Glutamatergic neuron (in vitro differentiated cells): Measurements from ENCODE around the gene VMP1. TPM values are rescaled to one million over a fixed set of nuclear protein-coding genes. Genes with fewer than 3 reads are reported as not detected.
A peak's percentile ranks its signal among the peaks of the same experiment; 100 is the strongest.

Experiments used
- DNase-seq: peaks from one replicate; pipeline ENCODE4 v3.0.0; 2022
- H3K27ac Mint-ChIP-seq: one replicate; pipeline ENCODE4 v1.8.0; 2020; ENCODE audit warnings: mild to moderate bottlenecking, mixed read lengths, inconsistent platforms; ENCODE audit not compliant: unreplicated experiment
- H3K27me3 Mint-ChIP-seq: one replicate; pipeline ENCODE4 v1.8.0; 2020; ENCODE audit warnings: mild to moderate bottlenecking, moderate library complexity, mixed read lengths, inconsistent platforms; ENCODE audit not compliant: unreplicated experiment
- H3K36me3 Mint-ChIP-seq: one replicate; pipeline ENCODE4 v1.8.0; 2020; ENCODE audit warnings: mild to moderate bottlenecking, mixed read lengths, inconsistent platforms; ENCODE audit not compliant: unreplicated experiment
- H3K4me1 Mint-ChIP-seq: one replicate; pipeline ENCODE4 v1.8.0; 2020; ENCODE audit warnings: mild to moderate bottlenecking, low read depth, mixed read lengths, inconsistent platforms; ENCODE audit not compliant: unreplicated experiment
- H3K4me3 Mint-ChIP-seq: one replicate; pipeline ENCODE4 v1.8.0; 2020; ENCODE audit warnings: mild to moderate bottlenecking, mixed read lengths, inconsistent platforms; ENCODE audit not compliant: unreplicated experiment
- H3K9me3 Mint-ChIP-seq: one replicate; pipeline ENCODE4 v1.8.0; 2020; ENCODE audit warnings: mild to moderate bottlenecking, moderate library complexity, mixed read lengths, inconsistent platforms; ENCODE audit not compliant: unreplicated experiment
- total RNA-seq: library from RNA; stranded (reverse); fragmentation: NEBNext Ultra II Directional; extraction: Animal tissue kit (Norgen Biotek cat#: 25700); gene quantifications from one replicate; pipeline ENCODE4 v1.2.1, GENCODE V29; 2021; ENCODE audit not compliant: unreplicated experiment
- TF ChIP-seq, protein P1 (sequence below): fragments of 200-600 bp; sonication (generic); IDR thresholded peaks from one replicate; pipeline ENCODE4 v1.5.0; 2021; ENCODE audit not compliant: partially characterized antibody, unreplicated experiment

The VMP1 gene
- total RNA-seq, 1 donor from 2014 or later: 64.1 TPM

DNA sequence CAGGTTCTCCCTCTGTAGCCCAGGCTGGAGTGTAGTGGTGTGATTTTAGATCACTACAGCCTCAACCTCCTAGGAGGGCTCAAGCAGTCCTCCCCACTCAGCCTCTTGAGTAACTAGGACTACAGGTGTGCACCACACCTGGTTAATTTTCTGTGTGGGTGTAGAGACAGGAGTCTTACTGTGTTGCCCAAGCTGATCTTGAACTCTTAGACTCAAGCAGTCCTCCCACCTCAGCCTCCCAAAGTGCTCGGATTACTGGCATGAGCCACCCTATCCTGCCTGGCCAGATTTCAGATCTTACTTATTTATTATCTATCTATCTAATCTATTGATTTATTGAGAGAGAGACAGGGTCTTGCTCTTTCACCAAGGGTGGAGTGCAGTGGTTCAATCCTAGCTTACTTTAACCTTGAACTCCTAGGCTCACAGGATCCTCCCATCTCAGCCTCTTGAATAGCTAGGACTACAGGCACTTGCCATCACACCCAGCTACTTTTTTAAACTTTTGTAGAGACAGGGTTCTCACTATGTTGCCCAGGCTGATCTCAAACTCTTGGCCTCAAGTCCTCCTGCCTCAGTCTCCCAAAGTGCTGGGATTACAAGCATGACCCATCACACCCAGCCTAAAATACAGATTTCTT, 123.5 kb downstream of the VMP1 start:
- TF ChIP-seq, protein P1, sequence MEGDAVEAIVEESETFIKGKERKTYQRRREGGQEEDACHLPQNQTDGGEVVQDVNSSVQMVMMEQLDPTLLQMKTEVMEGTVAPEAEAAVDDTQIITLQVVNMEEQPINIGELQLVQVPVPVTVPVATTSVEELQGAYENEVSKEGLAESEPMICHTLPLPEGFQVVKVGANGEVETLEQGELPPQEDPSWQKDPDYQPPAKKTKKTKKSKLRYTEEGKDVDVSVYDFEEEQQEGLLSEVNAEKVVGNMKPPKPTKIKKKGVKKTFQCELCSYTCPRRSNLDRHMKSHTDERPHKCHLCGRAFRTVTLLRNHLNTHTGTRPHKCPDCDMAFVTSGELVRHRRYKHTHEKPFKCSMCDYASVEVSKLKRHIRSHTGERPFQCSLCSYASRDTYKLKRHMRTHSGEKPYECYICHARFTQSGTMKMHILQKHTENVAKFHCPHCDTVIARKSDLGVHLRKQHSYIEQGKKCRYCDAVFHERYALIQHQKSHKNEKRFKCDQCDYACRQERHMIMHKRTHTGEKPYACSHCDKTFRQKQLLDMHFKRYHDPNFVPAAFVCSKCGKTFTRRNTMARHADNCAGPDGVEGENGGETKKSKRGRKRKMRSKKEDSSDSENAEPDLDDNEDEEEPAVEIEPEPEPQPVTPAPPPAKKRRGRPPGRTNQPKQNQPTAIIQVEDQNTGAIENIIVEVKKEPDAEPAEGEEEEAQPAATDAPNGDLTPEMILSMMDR: no peak
- H3K4me1 Mint-ChIP-seq: peaks cover 7% of the 10 kb centered on the region
- H3K9me3 Mint-ChIP-seq: no peaks in the 10 kb centered on the region
- H3K36me3 Mint-ChIP-seq: no peaks in the 10 kb centered on the region
- no peaks in the 10 kb centered on the region for H3K27me3 Mint-ChIP-seq
- DNase-seq: no peak
- H3K27ac Mint-ChIP-seq: no peak overlapping the region
- no peak overlapping the region for H3K4me3 Mint-ChIP-seq

DNA sequence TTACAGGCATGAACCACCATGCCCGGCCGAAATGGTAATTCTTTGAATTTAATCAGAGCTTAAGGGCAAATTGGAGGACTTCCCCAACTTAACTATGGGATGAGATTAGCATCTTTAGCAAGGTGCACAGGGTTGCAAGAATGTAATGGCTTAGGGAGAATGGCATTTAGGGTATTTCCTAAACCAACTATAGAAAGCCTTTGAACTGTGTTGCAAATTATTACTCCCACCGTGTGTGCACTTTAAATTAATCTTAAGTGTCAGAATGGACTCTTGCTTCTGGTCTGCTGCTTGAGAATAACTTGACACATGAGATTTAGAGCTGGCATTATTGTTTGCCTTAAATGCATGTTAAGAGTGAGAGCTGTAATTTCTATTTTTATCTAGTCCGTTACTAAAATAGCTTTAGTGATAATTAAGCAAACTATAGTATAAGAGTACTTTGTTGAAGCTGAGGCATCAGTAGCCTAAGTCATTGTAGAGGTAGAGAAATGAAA, 125.5 kb downstream of the VMP1 start:
- no peak for DNase-seq
- Mint-ChIP-seq H3K9me3 (no peaks in the 10 kb centered on the region), H3K27ac (no peak overlapping the region), H3K4me1 (peaks cover 7% of the 10 kb centered on the region), H3K4me3 (no peak overlapping the region), H3K27me3 (no peaks in the 10 kb centered on the region), H3K36me3 (no peaks in the 10 kb centered on the region)
- TF ChIP-seq, protein P1: no peak

DNA sequence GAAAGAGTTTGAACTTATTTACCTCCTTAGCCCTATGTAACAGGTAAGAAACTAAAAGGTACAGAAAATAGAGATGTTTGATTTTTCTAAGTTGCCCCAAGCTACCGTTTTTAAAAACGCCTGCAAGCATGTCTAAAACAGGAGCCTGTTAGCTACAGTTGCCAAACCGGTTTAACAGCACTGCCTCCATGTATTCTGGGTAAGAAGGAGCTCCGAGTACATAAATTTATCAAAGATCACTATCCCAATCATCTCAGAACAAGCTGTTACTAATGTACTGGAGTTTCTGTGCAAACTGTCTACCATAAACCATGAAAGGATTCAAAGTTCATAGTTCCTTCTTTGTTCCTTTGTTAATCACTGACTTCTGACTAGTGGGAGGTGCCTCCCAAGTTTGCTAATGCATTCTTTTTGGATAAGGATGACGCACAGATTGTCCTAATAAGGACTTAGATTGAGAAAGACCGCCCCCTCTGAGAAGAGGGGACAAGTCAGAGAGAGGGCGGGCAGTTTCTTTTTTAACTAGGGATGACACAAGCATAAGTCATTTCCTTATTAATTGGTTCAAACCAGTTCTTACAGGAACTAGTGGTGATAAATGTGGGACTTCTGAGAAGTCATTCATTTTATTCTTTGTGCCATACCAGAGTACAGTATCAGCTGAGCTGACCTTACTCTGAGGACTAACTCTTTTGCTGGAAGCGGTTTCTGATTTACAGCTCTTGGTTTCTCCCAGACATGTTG, 130.0 kb downstream of the VMP1 start:
- peak overlapping the region; percentile 5 for H3K4me3 Mint-ChIP-seq
- no peak for DNase-seq
- H3K36me3 Mint-ChIP-seq: no peaks in the 10 kb centered on the region
- TF ChIP-seq, protein P1: no peak
- peaks cover 11% of the 10 kb centered on the region for H3K4me1 Mint-ChIP-seq
- no peak overlapping the region for H3K27ac Mint-ChIP-seq
- no peaks in the 10 kb centered on the region for H3K9me3 Mint-ChIP-seq
- no peaks in the 10 kb centered on the region for H3K27me3 Mint-ChIP-seq

DNA sequence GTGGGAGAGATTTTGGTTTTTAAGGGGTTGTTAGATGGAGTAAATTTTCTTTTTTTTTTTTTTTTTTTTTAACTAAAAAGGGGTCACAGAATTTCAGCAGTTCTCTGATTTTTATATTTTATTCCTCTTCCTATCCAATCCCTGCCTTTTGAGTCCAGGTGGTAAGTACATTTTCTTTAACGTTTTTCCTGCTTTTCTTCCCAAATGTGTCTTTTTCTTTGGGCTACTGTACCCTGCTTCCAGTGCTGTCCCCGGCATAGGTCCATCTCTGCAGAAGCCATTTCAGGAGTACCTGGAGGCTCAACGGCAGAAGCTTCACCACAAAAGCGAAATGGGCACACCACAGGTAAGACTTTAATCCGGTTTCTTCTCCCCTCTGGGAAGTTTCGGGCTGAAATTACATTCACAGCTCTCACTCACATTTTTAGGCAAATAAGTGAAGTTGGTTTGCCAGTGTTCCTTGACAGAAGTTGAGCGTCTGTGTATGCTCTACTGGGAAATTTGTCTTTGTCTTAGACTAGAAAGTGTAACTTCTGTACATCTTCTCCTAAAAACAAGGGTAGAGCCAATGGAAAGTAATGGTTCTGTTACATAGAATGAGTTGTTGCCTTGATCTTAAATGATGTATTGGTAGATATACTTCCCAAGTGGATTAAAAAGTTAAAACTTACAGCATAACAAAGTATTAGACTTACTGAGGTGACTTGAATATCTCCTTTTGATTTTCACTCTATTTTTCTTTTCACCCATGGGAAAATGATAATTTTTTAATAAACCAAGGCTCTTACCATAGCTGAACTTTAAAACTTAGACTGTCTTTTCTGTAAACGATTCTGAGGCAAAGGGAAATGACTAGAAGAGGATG, 130.8 kb downstream of the VMP1 start:
- TF ChIP-seq, protein P1: no peak
- H3K27me3 Mint-ChIP-seq: no peaks in the 10 kb centered on the region
- no peaks in the 10 kb centered on the region for H3K36me3 Mint-ChIP-seq
- H3K27ac Mint-ChIP-seq: no peak overlapping the region
- H3K4me1 Mint-ChIP-seq: peaks cover 11% of the 10 kb centered on the region
- no peaks in the 10 kb centered on the region for H3K9me3 Mint-ChIP-seq
- DNase-seq: no peak
- H3K4me3 Mint-ChIP-seq: peak overlapping the region; percentile 74
